Keratinocyte (primary cell): ENCODE data around the gene CSAG1. TPM values are rescaled to one million over a fixed set of nuclear protein-coding genes. Genes with fewer than 3 reads are reported as not detected.
"Not testable (repeated sequence)": the region's sequence is repeated elsewhere in the genome, so short reads cannot be mapped to it uniquely, and the experiment has no call there.

Source experiments
- DNase-seq: peaks from one replicate; pipeline ENCODE4 v3.0.0-alpha.2; 2011; ENCODE audit warnings: low read depth, missing footprints, low spot score
- FAIRE-seq: peaks from 2 replicates; lab custom pipeline; 2011; peaks lifted over from hg19 to GRCh38; lab: Jason Lieb, UNC
- H2AFZ ChIP-seq: 2 replicates; pipeline ENCODE4 v1.6.0; 2012; ENCODE audit warnings: low read length, control low read depth, inconsistent platforms; ENCODE audit not compliant: control insufficient read depth
- H3K27ac ChIP-seq: 2 replicates; pipeline ENCODE4 v1.5.1; 2011; ENCODE audit warnings: low read length; ENCODE audit not compliant: control insufficient read depth, insufficient read depth
- H3K27me3 ChIP-seq: 3 replicates; pipeline ENCODE4 v1.6.0; 2011; ENCODE audit warnings: low read length; ENCODE audit not compliant: control insufficient read depth, insufficient read depth; ENCODE audit errors: extremely low read depth
- H3K36me3 ChIP-seq, 2 experiments: 2 replicates in 1 of 2; 3 replicates in 1 of 2; pipeline ENCODE4 v1.5.1; 2011; ENCODE audit warnings: low read length in 2 of 2, mild to moderate bottlenecking in 1 of 2; ENCODE audit not compliant: control insufficient read depth in 2 of 2, insufficient read depth in 2 of 2; ENCODE audit errors: extremely low read depth in 1 of 2
- H3K4me1 ChIP-seq: 3 replicates; pipeline ENCODE4 v1.5.1; 2011; ENCODE audit warnings: low read length; ENCODE audit not compliant: control insufficient read depth, insufficient read depth; ENCODE audit errors: extremely low read depth
- H3K4me2 ChIP-seq: 3 replicates; pipeline ENCODE4 v1.6.0; 2011; ENCODE audit warnings: low read depth, low read length; ENCODE audit not compliant: control insufficient read depth, insufficient read depth; ENCODE audit errors: extremely low read depth
- H3K4me3 ChIP-seq, 3 experiments: fragments of 200-600 bp in 1 of 3; sonication (generic) in 1 of 3; 2 replicates in 2 of 3; 3 replicates in 1 of 3; pipeline ENCODE4 v1.5.1; 2011 to 2016; ENCODE audit warnings: low read length in 3 of 3, mild to moderate bottlenecking in 3 of 3, control low read depth in 2 of 3, inconsistent platforms in 1 of 3, low read depth in 1 of 3, mixed read lengths in 1 of 3, mixed run types in 1 of 3, moderate library complexity in 1 of 3; ENCODE audit not compliant: control insufficient read depth in 2 of 3, insufficient read depth in 2 of 3; ENCODE audit errors: extremely low read depth in 1 of 3
- H3K79me2 ChIP-seq: 2 replicates; pipeline ENCODE4 v1.6.0; 2012; ENCODE audit warnings: low read length; ENCODE audit not compliant: control insufficient read depth, insufficient read depth
- H3K9ac ChIP-seq: 3 replicates; pipeline ENCODE4 v1.6.0; 2011; ENCODE audit warnings: low read length; ENCODE audit not compliant: control insufficient read depth, insufficient read depth; ENCODE audit errors: extremely low read depth
- H3K9me1 ChIP-seq: 3 replicates; pipeline ENCODE4 v1.6.0; 2011; ENCODE audit warnings: low read length; ENCODE audit not compliant: control insufficient read depth, insufficient read depth; ENCODE audit errors: extremely low read depth
- H3K9me3 ChIP-seq: 2 replicates; pipeline ENCODE4 v1.5.1; 2012; ENCODE audit warnings: low read depth, low read length; ENCODE audit not compliant: control insufficient read depth
- H4K20me1 ChIP-seq: 3 replicates; pipeline ENCODE4 v1.6.0; 2011; ENCODE audit warnings: low read length; ENCODE audit not compliant: control insufficient read depth, insufficient read depth; ENCODE audit errors: extremely low read depth
- dilution Hi-C: fragments of 300-500 bp; cut with MboI; formaldehyde crosslinking; loops from one replicate; pipeline ENCODE4 v1.7.0; 2020; ENCODE audit warnings: low sequenced_read_pairs; ENCODE audit not compliant: extremely low pct_ligation_motif_present
- polyA plus RNA-seq, 5 experiments: library from polyadenylated mRNA; depleted of rRNA in 3 of 5; stranded (reverse) in 3 of 5; stranded (forward) in 1 of 5; unstranded in 1 of 5; fragments of >200 nt; gene quantifications; 1 replicate in 1 of 5; 2 replicates in 3 of 5; 3 replicates in 1 of 5; pipeline versions ENCODE4 v1.2.1 to v1.2.3, GENCODE V29; 2011 to 2012; ENCODE audit warnings: missing spikeins in 2 of 5, low read depth in 1 of 5, low replicate concordance in 1 of 5

The CSAG1 gene
- polyA plus RNA-seq, 1 donor (not counting 4 experiments of a cell fraction or from before 2014, with no cell fraction given), result not detected

GRCh38 chrX:152697952-152698931 is 35.3 kb downstream of the CSAG1 start, which contains the start of gene MAGEA3:
Gene MAGEA3 (plus strand): TSS chrX:152698794. CDS start chrX:152700833, 2,039 bp downstream.
- H3K9ac ChIP-seq, H3K9me1 ChIP-seq, H3K4me3 ChIP-seq, H4K20me1 ChIP-seq, DNase-seq, H3K79me2 ChIP-seq, H3K4me1 ChIP-seq, H3K4me2 ChIP-seq, H3K27me3 ChIP-seq, FAIRE-seq, H3K36me3 ChIP-seq, H3K27ac ChIP-seq, H3K9me3 ChIP-seq, dilution Hi-C loops, H2AFZ ChIP-seq: not testable (repeated sequence)

- H3K9ac ChIP-seq, H3K9me3 ChIP-seq, DNase-seq, H2AFZ ChIP-seq, H3K9me1 ChIP-seq, H3K79me2 ChIP-seq, H3K4me3 ChIP-seq, H4K20me1 ChIP-seq, dilution Hi-C loops, H3K27ac ChIP-seq, H3K4me1 ChIP-seq, H3K4me2 ChIP-seq, H3K36me3 ChIP-seq, H3K27me3 ChIP-seq: not testable (repeated sequence)
- peak; percentile 13 for FAIRE-seq
These were observed 52.5 kb downstream of the CSAG1 start for GRCh38 chrX:152681012-152681411.

Other genes starting within 250 kb of the CSAG1 start
- 0.02 to 0.12 TPM (median 0.08 TPM) in 3 replicates for gene GABRQ, start 95.8 kb downstream of the CSAG1 start, polyA plus RNA-seq
- gene MAGEA3, start 34.9 kb downstream of the CSAG1 start, polyA plus RNA-seq, result not detected in 3 replicates
- not detected in 3 replicates for gene CSAG2, start 24.4 kb downstream of the CSAG1 start, polyA plus RNA-seq
- gene MAGEA2B, start 19.1 kb downstream of the CSAG1 start, polyA plus RNA-seq, result not detected in 3 replicates
- gene MAGEA12, start within 50 bp of the CSAG1 start, polyA plus RNA-seq, result not detected in 3 replicates
- not detected in 3 replicates for gene MAGEA2, start 20.1 kb upstream of the CSAG1 start, polyA plus RNA-seq
- not detected in 3 replicates for gene CSAG3, start 25.5 kb upstream of the CSAG1 start, polyA plus RNA-seq
- gene MAGEA6, start 36.0 kb upstream of the CSAG1 start, polyA plus RNA-seq, result not detected in 3 replicates
- gene CETN2, start 97.0 kb upstream of the CSAG1 start, polyA plus RNA-seq, result 54.7 to 69.0 TPM (median 55.5 TPM) in 3 replicates
- 74.7 to 96.3 TPM (median 79.0 TPM) in 3 replicates for gene NSDHL, start 97.3 kb upstream of the CSAG1 start, polyA plus RNA-seq
- 48.6 to 73.2 TPM (median 55.6 TPM) in 3 replicates for gene ZNF185, start 164.3 kb upstream of the CSAG1 start, polyA plus RNA-seq